ENCODE results near the gene MICAL3.
A peak's percentile ranks its signal among the peaks of the same experiment; 100 is the strongest.

Gene MICAL3

DNA sequence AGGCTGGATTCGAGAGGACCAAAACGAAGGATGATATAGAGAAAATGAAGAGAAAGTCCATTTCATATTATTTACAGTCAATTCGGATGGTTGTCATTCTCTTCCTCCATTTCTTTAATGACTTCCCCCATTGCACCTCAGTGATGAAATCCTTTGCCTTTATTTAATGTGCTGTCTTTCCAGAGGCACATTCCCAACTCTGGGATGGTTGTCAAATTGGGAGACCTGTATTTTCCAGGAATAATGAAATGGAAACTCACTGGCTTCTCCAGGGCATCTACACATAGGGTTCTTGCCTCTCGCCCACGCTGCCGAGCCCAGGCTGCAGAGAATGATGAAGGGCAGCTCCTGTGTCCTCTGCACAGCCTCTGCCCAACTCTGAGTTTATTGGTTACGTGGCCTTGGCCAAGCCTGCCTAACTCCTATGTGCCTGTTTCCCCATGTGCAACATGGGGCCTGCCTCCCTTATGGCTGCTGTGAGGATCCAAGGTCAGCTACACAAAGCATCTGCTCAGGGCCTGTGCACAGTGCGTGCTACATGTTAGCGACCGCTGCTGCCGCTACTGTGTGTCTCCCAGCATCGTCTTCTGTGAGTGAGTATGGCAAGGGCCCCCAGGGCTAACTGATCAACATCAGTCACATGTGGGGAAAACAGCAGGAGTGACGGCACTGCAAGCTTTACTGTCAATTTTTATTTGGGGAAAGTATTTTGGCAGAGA, 168.6 kb downstream of the MICAL3 start:
- Histone ChIP-seq H3K9me3 (ENCODE audit: control insufficient read depth in 2 of 2, low read length in 2 of 2) (no peaks in the 10 kb centered on the region), H3K36me3 (ENCODE audit: control insufficient read depth in 2 of 2, insufficient read depth in 2 of 2, low read length in 2 of 2) (peaks cover 4 to 5% of the 10 kb centered on the region in 2 donors), H3K4me1 (ENCODE audit: control insufficient read depth, insufficient read depth, low read length) (peaks cover 70% of the 10 kb centered on the region), H3K9ac (ENCODE audit: low read length in 2 of 2) (peak overlapping the region in 1 of 2 donors; percentile 9), H3K27me3 (ENCODE audit: control insufficient read depth in 1 of 2, insufficient read depth in 2 of 2, low read length in 2 of 2) (no peaks in the 10 kb centered on the region), H3K27ac (ENCODE audit: low read length) (peak overlapping the region; percentile 91), H3K4me3 (ENCODE audit: low read length in 2 of 2) (no peak overlapping the region)

DNA sequence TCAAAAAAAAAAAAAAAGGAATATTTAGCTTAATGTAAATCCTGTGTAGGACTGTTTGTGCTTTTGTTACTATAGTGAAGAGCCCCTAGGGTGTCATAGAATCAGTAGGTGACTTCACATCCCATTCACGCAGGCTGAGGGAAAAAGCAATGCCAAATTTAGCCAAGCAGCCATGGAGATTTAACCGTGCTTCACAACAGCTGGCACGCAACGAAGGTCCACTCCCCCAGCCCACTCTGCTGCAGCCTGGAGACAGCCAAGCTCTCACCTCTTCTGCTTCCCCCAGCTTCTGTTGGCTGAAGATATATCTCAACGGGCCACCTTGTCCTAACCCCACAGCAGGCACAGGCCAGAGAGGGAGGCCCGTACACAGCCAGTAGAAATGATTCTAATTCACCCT, 171.3 kb downstream of the MICAL3 start:
- Histone ChIP-seq H3K27ac (ENCODE audit: low read length) (peak overlapping the region; percentile 91), H3K4me1 (ENCODE audit: control insufficient read depth, insufficient read depth, low read length) (peaks cover 62% of the 10 kb centered on the region), H3K9me3 (ENCODE audit: control insufficient read depth in 2 of 2, low read length in 2 of 2) (no peaks in the 10 kb centered on the region), H3K27me3 (ENCODE audit: control insufficient read depth in 1 of 2, insufficient read depth in 2 of 2, low read length in 2 of 2) (no peaks in the 10 kb centered on the region), H3K9ac (ENCODE audit: low read length in 2 of 2) (peak overlapping the region; percentile 42 to 59), H3K4me3 (ENCODE audit: low read length in 2 of 2) (no peak overlapping the region), H3K36me3 (ENCODE audit: control insufficient read depth in 2 of 2, insufficient read depth in 2 of 2, low read length in 2 of 2) (peaks cover 4 to 5% of the 10 kb centered on the region in 2 donors)

DNA sequence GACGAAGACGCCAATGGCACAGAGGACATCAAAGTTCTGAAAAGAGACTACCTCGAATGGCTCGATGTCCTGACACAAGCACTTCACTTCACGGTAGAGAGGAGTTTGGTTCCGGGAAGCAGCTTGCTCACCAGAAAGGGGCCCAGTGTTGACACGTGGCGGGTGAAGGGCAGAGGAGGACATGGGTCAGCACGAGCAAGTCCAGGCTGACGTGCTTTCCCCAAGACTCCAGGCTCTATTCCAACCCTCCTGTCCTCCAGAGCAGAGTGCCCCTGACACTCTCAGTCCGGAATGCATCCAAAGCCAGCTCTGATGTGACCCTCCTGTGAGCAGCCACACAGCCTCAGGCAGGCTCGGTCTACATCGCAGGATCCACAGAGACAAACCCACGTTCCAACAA, 172.6 kb downstream of the MICAL3 start:
- Histone ChIP-seq H3K27ac (ENCODE audit: low read length) (peak overlapping the region; percentile 91), H3K36me3 (ENCODE audit: control insufficient read depth in 2 of 2, insufficient read depth in 2 of 2, low read length in 2 of 2) (peaks cover 4 to 5% of the 10 kb centered on the region in 2 donors), H3K27me3 (ENCODE audit: control insufficient read depth in 1 of 2, insufficient read depth in 2 of 2, low read length in 2 of 2) (no peaks in the 10 kb centered on the region), H3K4me3 (ENCODE audit: low read length in 2 of 2) (peak overlapping the region in 1 of 2 donors; percentile 29), H3K9ac (ENCODE audit: low read length in 2 of 2) (peak overlapping the region; percentile 59 to 69), H3K4me1 (ENCODE audit: control insufficient read depth, insufficient read depth, low read length) (peaks cover 73% of the 10 kb centered on the region), H3K9me3 (ENCODE audit: control insufficient read depth in 2 of 2, low read length in 2 of 2) (no peaks in the 10 kb centered on the region)

DNA sequence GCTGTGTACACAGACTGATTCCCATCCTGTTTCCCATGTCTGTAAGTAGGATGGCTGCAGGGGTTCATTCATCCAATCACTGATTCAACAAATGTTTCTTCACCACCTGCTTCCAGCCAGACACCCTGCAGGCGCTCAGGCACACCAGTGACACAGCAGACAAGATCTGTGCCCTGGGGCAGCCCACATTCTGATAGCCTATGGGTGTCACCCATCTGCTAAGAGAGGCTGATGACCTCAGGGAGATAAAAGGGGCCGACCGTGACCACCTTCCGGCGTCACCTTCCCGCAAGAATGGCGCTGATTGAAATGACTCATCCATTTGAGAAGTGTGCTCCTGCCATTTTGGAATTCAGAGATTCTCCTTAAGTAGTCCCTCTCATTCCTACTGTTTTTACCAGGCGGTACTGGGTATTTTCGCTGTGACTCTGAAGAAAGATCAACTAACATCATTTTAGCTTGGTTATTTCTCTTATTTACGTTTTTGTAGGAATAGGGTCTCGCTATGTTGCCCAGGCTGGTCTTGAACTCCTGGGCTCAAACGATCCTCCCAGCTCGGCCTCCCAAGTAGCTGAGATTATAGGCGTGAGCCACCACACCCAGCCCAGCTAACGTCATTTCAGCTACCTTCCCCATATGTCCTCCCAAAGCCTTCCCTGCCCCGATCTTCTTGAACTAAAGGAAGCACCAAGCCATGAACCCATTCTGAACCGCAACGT, 176.8 kb downstream of the MICAL3 start:
- Histone ChIP-seq H3K4me3 (ENCODE audit: low read length in 2 of 2) (peak overlapping the region in 1 of 2 donors; percentile 66), H3K9ac (ENCODE audit: low read length in 2 of 2) (peak overlapping the region; percentile 65 to 83), H3K36me3 (ENCODE audit: control insufficient read depth in 2 of 2, insufficient read depth in 2 of 2, low read length in 2 of 2) (peaks cover 5 to 6% of the 10 kb centered on the region in 2 donors), H3K4me1 (ENCODE audit: control insufficient read depth, insufficient read depth, low read length) (peaks cover 82% of the 10 kb centered on the region), H3K27ac (ENCODE audit: low read length) (peak overlapping the region; percentile 98), H3K9me3 (ENCODE audit: control insufficient read depth in 2 of 2, low read length in 2 of 2) (no peaks in the 10 kb centered on the region), H3K27me3 (ENCODE audit: control insufficient read depth in 1 of 2, insufficient read depth in 2 of 2, low read length in 2 of 2) (no peaks in the 10 kb centered on the region)

DNA sequence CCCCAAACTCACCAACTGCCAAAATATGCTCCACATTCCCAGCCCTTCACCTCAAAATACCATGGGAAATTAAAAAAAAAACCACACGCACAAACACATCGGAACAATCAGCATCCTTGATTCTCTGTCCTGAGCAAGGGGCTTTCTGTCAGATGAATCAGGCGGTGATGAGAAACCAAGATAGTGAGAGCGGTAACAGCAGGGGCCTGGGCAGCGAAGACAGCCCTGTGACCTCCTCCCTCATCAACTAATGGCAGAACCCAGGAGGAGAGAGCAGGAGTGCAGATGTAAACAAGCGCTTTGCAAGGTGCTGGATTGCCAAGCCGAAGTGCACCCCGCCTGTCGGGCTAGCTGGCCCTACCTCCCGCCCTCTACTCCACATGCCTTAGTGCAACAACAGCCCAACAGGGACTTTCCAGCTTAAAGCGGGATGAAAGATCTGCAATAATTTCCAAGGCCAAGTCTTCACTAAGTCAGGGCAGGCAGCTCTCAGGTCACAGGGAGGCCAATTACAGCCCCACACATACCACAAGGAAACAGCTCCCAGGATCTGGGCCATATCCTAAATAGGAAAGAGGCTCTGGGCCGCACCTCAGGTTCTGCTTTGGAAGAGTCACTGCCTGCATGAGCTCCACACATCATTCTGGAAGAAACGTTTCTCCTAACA, 177.9 kb downstream of the MICAL3 start:
- Histone ChIP-seq H3K4me3 (ENCODE audit: low read length in 2 of 2) (peak overlapping the region; percentile 17 to 66), H3K27ac (ENCODE audit: low read length) (peak overlapping the region; percentile 98), H3K9me3 (ENCODE audit: control insufficient read depth in 2 of 2, low read length in 2 of 2) (no peaks in the 10 kb centered on the region)

DNA sequence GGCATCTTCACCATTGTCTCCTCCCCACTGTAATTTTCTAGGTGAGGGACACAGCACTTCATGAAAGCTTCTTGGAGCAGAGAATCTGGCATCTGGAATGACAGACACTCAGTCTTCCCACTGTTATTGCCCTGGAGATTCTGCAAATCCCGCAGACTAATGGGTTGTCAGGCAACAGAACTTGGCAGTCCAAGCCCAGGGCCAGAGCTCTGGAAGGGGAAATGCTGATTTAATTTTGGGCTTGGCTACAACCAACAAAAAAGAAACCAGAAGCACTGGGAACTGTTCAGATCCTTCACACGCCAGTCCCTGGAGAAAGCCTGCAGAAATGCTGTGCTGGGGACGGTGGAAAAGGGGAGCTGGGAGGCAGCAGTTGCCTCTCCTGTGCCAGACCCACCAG, 178.6 kb downstream of the MICAL3 start:
- Histone ChIP-seq H3K9ac (ENCODE audit: low read length in 2 of 2) (peak overlapping the region; percentile 65 to 83), H3K4me1 (ENCODE audit: control insufficient read depth, insufficient read depth, low read length) (peaks cover 75% of the 10 kb centered on the region), H3K27ac (ENCODE audit: low read length) (peak overlapping the region; percentile 98), H3K36me3 (ENCODE audit: control insufficient read depth in 2 of 2, insufficient read depth in 2 of 2, low read length in 2 of 2) (peaks cover 11 to 18% of the 10 kb centered on the region in 2 donors), H3K9me3 (ENCODE audit: control insufficient read depth in 2 of 2, low read length in 2 of 2) (no peaks in the 10 kb centered on the region), H3K27me3 (ENCODE audit: control insufficient read depth in 1 of 2, insufficient read depth in 2 of 2, low read length in 2 of 2) (no peaks in the 10 kb centered on the region), H3K4me3 (ENCODE audit: low read length in 2 of 2) (peak overlapping the region; percentile 17 to 66)

More for the DNA sequence above, 177.9 kb downstream of the MICAL3 start:
- Histone ChIP-seq H3K36me3 (ENCODE audit: control insufficient read depth in 2 of 2, insufficient read depth in 2 of 2, low read length in 2 of 2) (peaks cover 7 to 11% of the 10 kb centered on the region in 2 donors), H3K4me1 (ENCODE audit: control insufficient read depth, insufficient read depth, low read length) (peaks cover 81% of the 10 kb centered on the region), H3K27me3 (ENCODE audit: control insufficient read depth in 1 of 2, insufficient read depth in 2 of 2, low read length in 2 of 2) (no peaks in the 10 kb centered on the region), H3K9ac (ENCODE audit: low read length in 2 of 2) (peak overlapping the region; percentile 65 to 83)

DNA sequence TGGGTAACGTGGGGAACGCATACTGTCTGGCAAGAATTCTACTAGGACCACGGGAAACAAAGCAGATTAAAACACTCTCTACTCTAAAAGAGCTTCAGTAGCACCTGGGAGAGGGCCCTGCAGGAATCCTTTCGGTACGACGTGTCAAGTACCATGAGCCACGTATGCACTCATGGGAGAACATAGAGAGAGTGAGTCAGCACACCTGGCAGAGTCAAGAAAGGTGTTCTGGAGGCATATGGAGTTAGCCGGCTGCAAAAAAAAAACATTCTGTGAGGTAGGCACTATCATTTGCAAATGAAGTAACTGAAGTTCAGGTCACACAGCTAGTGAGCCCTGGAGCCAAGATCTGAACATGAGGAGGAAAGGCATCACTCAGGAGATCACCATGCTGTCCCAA, 179.0 kb downstream of the MICAL3 start:
- Histone ChIP-seq H3K4me1 (ENCODE audit: control insufficient read depth, insufficient read depth, low read length) (peaks cover 73% of the 10 kb centered on the region), H3K9ac (ENCODE audit: low read length in 2 of 2) (peak overlapping the region; percentile 65 to 68), H3K4me3 (ENCODE audit: low read length in 2 of 2) (peak overlapping the region; percentile 17 to 66), H3K36me3 (ENCODE audit: control insufficient read depth in 2 of 2, insufficient read depth in 2 of 2, low read length in 2 of 2) (peaks cover 14 to 22% of the 10 kb centered on the region in 2 donors), H3K27ac (ENCODE audit: low read length) (peak overlapping the region; percentile 98), H3K9me3 (ENCODE audit: control insufficient read depth in 2 of 2, low read length in 2 of 2) (no peaks in the 10 kb centered on the region), H3K27me3 (ENCODE audit: control insufficient read depth in 1 of 2, insufficient read depth in 2 of 2, low read length in 2 of 2) (no peaks in the 10 kb centered on the region)

DNA sequence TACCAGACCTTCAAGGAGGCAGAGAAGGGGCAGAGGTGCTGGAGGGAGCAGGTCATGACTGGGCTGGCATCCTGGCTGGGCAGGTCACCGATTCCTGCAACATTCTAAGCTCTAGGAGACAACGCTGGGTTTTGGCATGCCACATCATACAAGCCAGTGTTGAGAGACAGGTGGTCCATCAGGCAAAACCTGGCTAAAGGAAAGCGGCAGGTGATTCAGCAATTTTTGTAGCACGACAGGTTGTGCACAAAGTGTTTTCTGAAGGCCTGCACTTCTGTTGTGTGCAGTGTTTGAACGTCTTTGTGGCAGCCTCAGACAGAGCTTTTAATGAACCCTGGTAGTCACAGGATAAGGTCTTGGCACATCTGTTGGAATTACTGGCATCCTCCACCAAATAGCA, 180.2 kb downstream of the MICAL3 start:
- H3K4me1 ChIP-seq (ENCODE audit: control insufficient read depth, insufficient read depth, low read length), result peaks cover 68% of the 10 kb centered on the region
- H3K9ac ChIP-seq (ENCODE audit: low read length in 2 of 2), result no peak overlapping the region
- no peaks in the 10 kb centered on the region for H3K27me3 ChIP-seq (ENCODE audit: control insufficient read depth in 1 of 2, insufficient read depth in 2 of 2, low read length in 2 of 2)
- H3K27ac ChIP-seq (ENCODE audit: low read length), result peak overlapping the region; percentile 98
- H3K9me3 ChIP-seq (ENCODE audit: control insufficient read depth in 2 of 2, low read length in 2 of 2), result no peaks in the 10 kb centered on the region
- peaks cover 14 to 22% of the 10 kb centered on the region in 2 donors for H3K36me3 ChIP-seq (ENCODE audit: control insufficient read depth in 2 of 2, insufficient read depth in 2 of 2, low read length in 2 of 2)
- H3K4me3 ChIP-seq (ENCODE audit: low read length in 2 of 2), result no peak overlapping the region

DNA sequence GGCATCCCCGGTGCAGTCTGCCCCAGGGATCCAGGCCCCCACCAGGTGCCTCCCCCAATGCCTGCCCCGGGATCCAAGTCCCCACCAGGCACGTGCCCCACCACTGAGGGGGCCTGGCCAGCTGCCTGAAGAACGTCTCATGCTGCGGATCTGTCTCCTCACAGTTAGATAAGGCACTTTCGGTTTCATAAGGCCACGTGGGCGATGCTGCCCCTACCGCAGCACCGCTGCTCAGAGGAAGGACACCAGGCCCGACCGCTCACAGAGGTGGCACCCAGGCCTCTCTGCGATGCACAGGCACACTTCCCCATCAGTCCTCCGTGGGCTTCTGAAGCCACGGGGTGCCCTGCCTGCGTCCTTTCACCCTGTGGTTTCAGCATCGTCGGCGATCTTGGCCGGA, 182.0 kb downstream of the MICAL3 start:
- H3K9me3 ChIP-seq (ENCODE audit: control insufficient read depth in 2 of 2, low read length in 2 of 2), result no peaks in the 10 kb centered on the region
- peak overlapping the region in 1 of 2 donors; percentile 60 for H3K9ac ChIP-seq (ENCODE audit: low read length in 2 of 2)
- peaks cover 22 to 24% of the 10 kb centered on the region in 2 donors for H3K36me3 ChIP-seq (ENCODE audit: control insufficient read depth in 2 of 2, insufficient read depth in 2 of 2, low read length in 2 of 2)
- peak overlapping the region; percentile 71 for H3K27ac ChIP-seq (ENCODE audit: low read length)
- H3K27me3 ChIP-seq (ENCODE audit: control insufficient read depth in 1 of 2, insufficient read depth in 2 of 2, low read length in 2 of 2), result no peaks in the 10 kb centered on the region
- H3K4me3 ChIP-seq (ENCODE audit: low read length in 2 of 2), result peak overlapping the region in 1 of 2 donors; percentile 40
- H3K4me1 ChIP-seq (ENCODE audit: control insufficient read depth, insufficient read depth, low read length), result peaks cover 54% of the 10 kb centered on the region

DNA sequence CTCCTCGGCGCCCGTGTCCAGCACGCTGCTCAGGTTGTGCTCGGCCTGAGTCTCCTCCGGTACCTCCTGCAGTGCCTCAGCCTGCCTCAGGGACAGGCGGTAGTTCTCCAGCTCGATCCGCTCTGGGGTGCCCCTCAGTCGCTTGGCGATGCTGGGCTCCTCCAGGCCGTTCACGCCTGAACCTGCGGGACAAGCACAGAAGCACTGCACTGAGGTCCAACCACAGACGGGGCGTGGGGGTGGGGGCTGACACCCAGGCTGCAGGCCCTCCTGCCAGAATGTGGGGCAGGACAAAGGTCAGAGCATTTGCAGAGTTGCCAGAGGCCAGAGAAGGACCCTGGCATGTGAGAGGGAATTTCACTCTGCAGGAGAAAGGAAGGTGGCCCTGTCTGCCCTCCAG, 182.5 kb downstream of the MICAL3 start:
- H3K27me3 ChIP-seq (ENCODE audit: control insufficient read depth in 1 of 2, insufficient read depth in 2 of 2, low read length in 2 of 2), result no peaks in the 10 kb centered on the region
- H3K27ac ChIP-seq (ENCODE audit: low read length), result peak overlapping the region; percentile 71
- H3K4me1 ChIP-seq (ENCODE audit: control insufficient read depth, insufficient read depth, low read length), result peaks cover 54% of the 10 kb centered on the region
- no peaks in the 10 kb centered on the region for H3K9me3 ChIP-seq (ENCODE audit: control insufficient read depth in 2 of 2, low read length in 2 of 2)
- H3K36me3 ChIP-seq (ENCODE audit: control insufficient read depth in 2 of 2, insufficient read depth in 2 of 2, low read length in 2 of 2), result peaks cover 22 to 24% of the 10 kb centered on the region in 2 donors
- H3K9ac ChIP-seq (ENCODE audit: low read length in 2 of 2), result peak overlapping the region; percentile 21 to 35
- peak overlapping the region in 1 of 2 donors; percentile 40 for H3K4me3 ChIP-seq (ENCODE audit: low read length in 2 of 2)
